K562 (cell line): ENCODE measurements around the gene PAFAH2. TPM values are rescaled to one million over a fixed set of nuclear protein-coding genes. Genes with fewer than 3 reads are reported as not detected.

Experiments
- MECOM ChIP-seq: fragments of 250-450 bp; sonication (Bioruptor Pico); IDR thresholded peaks from 2 replicates; pipeline ENCODE4 v1.8.0; 2022; ENCODE audit warnings: inconsistent platforms
- MTA1 ChIP-seq: fragments of 450-650 bp; IDR thresholded peaks from 2 replicates; pipeline ENCODE4 v1.6.1; 2017; ENCODE audit warnings: borderline replicate concordance
- SP1 ChIP-seq: sonication (generic); formaldehyde crosslinking; IDR thresholded peaks from 2 replicates; pipeline ENCODE4 v1.8.1; 2022; ENCODE audit warnings: mild to moderate bottlenecking, missing genetic modification reagents
- polyA plus RNA-seq, 8 experiments: library from polyadenylated mRNA; depleted of rRNA in 4 of 8; stranded (reverse) in 5 of 8; unstranded in 3 of 8; fragments of >200 nt; fragmentation: Nextera tagmentation in 2 of 8; fragmentation: Illumina TruSeq in 1 of 8; extraction: Ambion mirVana in 2 of 8; extraction: Trizol in 1 of 8; gene quantifications; 2 replicates each; pipeline versions ENCODE4 v1.2.1 to v1.2.3, GENCODE V29; 2011 to 2014; ENCODE audit warnings: inconsistent platforms in 1 of 8, missing spikeins in 1 of 8
- total RNA-seq, 7 experiments: library from RNA; depleted of rRNA in 6 of 7; stranded (reverse); fragments of >200 nt in 6 of 7; fragmentation: Illumina TruSeq in 2 of 7; extraction: Trizol in 2 of 7; gene quantifications; 2 replicates each; pipeline versions ENCODE4 v1.2.1 to v1.2.3, GENCODE V29; 2011 to 2021; ENCODE audit warnings: low replicate concordance in 1 of 7
- TF ChIP-seq, protein P1 (sequence below): fragments of 450-650 bp; IDR thresholded peaks from 2 replicates; pipeline ENCODE4 v1.6.1; 2016; ENCODE audit warnings: mild to moderate bottlenecking, moderate library complexity
- TF ChIP-seq, protein P2 (sequence below): sonication (generic); formaldehyde crosslinking; IDR thresholded peaks from 2 replicates; pipeline ENCODE4 v1.8.1; 2023; ENCODE audit warnings: missing genetic modification reagents, mild to moderate bottlenecking, borderline replicate concordance
- TF ChIP-seq, protein P3 (sequence below): IDR thresholded peaks from 2 replicates; pipeline ENCODE4 v1.6.1; 2014; ENCODE audit warnings: antibody characterized with exemption
- TF ChIP-seq, protein P4 (sequence below): sonication (generic); IDR thresholded peaks from 2 replicates; pipeline ENCODE4 v1.6.1; 2016

PAFAH2 gene
- total and polyA plus RNA-seq, 9 of the 15 experiments (the other 6 are each of a cell fraction or from before 2014, with no cell fraction given) = 4.2 to 10.9 (median 6.8) TPM

DNA sequence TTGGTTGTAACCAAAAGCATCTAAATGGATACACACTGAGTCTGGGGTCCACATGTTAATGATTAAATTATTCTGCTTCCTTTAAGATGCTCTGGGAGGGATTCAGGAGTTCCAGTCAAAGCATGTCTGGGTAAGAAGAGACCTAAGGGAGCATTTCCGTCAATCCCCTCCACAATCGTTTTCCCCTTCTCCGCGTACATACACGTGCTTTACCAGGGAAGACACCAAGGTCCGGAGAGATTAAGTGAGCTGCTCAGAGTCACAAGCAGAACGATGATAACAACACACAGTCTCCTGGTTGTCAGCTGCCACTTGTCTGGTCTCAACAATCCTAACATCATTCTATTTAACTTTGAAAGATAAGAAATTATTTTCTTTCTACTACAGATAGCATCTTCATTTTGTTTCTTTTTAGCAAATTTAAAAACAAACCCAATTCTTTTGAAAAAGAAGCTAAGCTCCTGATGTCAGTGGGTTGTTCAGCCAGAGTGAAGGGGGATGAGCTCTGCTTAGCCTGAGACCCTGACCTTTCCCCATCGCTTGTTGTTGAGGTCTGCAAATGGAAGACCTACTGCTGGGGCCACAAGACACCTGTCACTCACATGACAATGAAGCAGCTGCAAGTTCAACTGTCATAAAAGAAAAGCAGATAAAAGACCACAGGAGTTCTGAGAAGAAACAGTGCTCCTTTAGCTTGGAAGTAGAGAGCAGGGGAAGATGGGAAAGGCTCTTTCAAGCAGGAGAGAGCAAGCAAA, 4.5 kb downstream of the PAFAH2 start (continued):
- TF ChIP-seq, protein P1, sequence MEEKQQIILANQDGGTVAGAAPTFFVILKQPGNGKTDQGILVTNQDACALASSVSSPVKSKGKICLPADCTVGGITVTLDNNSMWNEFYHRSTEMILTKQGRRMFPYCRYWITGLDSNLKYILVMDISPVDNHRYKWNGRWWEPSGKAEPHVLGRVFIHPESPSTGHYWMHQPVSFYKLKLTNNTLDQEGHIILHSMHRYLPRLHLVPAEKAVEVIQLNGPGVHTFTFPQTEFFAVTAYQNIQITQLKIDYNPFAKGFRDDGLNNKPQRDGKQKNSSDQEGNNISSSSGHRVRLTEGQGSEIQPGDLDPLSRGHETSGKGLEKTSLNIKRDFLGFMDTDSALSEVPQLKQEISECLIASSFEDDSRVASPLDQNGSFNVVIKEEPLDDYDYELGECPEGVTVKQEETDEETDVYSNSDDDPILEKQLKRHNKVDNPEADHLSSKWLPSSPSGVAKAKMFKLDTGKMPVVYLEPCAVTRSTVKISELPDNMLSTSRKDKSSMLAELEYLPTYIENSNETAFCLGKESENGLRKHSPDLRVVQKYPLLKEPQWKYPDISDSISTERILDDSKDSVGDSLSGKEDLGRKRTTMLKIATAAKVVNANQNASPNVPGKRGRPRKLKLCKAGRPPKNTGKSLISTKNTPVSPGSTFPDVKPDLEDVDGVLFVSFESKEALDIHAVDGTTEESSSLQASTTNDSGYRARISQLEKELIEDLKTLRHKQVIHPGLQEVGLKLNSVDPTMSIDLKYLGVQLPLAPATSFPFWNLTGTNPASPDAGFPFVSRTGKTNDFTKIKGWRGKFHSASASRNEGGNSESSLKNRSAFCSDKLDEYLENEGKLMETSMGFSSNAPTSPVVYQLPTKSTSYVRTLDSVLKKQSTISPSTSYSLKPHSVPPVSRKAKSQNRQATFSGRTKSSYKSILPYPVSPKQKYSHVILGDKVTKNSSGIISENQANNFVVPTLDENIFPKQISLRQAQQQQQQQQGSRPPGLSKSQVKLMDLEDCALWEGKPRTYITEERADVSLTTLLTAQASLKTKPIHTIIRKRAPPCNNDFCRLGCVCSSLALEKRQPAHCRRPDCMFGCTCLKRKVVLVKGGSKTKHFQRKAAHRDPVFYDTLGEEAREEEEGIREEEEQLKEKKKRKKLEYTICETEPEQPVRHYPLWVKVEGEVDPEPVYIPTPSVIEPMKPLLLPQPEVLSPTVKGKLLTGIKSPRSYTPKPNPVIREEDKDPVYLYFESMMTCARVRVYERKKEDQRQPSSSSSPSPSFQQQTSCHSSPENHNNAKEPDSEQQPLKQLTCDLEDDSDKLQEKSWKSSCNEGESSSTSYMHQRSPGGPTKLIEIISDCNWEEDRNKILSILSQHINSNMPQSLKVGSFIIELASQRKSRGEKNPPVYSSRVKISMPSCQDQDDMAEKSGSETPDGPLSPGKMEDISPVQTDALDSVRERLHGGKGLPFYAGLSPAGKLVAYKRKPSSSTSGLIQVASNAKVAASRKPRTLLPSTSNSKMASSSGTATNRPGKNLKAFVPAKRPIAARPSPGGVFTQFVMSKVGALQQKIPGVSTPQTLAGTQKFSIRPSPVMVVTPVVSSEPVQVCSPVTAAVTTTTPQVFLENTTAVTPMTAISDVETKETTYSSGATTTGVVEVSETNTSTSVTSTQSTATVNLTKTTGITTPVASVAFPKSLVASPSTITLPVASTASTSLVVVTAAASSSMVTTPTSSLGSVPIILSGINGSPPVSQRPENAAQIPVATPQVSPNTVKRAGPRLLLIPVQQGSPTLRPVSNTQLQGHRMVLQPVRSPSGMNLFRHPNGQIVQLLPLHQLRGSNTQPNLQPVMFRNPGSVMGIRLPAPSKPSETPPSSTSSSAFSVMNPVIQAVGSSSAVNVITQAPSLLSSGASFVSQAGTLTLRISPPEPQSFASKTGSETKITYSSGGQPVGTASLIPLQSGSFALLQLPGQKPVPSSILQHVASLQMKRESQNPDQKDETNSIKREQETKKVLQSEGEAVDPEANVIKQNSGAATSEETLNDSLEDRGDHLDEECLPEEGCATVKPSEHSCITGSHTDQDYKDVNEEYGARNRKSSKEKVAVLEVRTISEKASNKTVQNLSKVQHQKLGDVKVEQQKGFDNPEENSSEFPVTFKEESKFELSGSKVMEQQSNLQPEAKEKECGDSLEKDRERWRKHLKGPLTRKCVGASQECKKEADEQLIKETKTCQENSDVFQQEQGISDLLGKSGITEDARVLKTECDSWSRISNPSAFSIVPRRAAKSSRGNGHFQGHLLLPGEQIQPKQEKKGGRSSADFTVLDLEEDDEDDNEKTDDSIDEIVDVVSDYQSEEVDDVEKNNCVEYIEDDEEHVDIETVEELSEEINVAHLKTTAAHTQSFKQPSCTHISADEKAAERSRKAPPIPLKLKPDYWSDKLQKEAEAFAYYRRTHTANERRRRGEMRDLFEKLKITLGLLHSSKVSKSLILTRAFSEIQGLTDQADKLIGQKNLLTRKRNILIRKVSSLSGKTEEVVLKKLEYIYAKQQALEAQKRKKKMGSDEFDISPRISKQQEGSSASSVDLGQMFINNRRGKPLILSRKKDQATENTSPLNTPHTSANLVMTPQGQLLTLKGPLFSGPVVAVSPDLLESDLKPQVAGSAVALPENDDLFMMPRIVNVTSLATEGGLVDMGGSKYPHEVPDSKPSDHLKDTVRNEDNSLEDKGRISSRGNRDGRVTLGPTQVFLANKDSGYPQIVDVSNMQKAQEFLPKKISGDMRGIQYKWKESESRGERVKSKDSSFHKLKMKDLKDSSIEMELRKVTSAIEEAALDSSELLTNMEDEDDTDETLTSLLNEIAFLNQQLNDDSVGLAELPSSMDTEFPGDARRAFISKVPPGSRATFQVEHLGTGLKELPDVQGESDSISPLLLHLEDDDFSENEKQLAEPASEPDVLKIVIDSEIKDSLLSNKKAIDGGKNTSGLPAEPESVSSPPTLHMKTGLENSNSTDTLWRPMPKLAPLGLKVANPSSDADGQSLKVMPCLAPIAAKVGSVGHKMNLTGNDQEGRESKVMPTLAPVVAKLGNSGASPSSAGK = peak; percentile 82
- TF ChIP-seq MECOM (CRISPR knock-in tag) (peak; percentile 79; the same call in 1 of the 2 replicates), SP1 (peak; percentile 48; the same call in 1 of the 2 replicates), MTA1 (peak; percentile 66; the same call in 1 of the 2 replicates)
- TF ChIP-seq, protein P2, sequence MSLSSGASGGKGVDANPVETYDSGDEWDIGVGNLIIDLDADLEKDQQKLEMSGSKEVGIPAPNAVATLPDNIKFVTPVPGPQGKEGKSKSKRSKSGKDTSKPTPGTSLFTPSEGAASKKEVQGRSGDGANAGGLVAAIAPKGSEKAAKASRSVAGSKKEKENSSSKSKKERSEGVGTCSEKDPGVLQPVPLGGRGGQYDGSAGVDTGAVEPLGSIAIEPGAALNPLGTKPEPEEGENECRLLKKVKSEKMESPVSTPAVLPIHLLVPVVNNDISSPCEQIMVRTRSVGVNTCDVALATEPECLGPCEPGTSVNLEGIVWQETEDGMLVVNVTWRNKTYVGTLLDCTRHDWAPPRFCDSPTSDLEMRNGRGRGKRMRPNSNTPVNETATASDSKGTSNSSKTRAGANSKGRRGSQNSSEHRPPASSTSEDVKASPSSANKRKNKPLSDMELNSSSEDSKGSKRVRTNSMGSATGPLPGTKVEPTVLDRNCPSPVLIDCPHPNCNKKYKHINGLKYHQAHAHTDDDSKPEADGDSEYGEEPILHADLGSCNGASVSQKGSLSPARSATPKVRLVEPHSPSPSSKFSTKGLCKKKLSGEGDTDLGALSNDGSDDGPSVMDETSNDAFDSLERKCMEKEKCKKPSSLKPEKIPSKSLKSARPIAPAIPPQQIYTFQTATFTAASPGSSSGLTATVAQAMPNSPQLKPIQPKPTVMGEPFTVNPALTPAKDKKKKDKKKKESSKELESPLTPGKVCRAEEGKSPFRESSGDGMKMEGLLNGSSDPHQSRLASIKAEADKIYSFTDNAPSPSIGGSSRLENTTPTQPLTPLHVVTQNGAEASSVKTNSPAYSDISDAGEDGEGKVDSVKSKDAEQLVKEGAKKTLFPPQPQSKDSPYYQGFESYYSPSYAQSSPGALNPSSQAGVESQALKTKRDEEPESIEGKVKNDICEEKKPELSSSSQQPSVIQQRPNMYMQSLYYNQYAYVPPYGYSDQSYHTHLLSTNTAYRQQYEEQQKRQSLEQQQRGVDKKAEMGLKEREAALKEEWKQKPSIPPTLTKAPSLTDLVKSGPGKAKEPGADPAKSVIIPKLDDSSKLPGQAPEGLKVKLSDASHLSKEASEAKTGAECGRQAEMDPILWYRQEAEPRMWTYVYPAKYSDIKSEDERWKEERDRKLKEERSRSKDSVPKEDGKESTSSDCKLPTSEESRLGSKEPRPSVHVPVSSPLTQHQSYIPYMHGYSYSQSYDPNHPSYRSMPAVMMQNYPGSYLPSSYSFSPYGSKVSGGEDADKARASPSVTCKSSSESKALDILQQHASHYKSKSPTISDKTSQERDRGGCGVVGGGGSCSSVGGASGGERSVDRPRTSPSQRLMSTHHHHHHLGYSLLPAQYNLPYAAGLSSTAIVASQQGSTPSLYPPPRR = 0 out of 2 replicates have a peak, but pooled peaks have one; percentile 35
- TF ChIP-seq, protein P3, sequence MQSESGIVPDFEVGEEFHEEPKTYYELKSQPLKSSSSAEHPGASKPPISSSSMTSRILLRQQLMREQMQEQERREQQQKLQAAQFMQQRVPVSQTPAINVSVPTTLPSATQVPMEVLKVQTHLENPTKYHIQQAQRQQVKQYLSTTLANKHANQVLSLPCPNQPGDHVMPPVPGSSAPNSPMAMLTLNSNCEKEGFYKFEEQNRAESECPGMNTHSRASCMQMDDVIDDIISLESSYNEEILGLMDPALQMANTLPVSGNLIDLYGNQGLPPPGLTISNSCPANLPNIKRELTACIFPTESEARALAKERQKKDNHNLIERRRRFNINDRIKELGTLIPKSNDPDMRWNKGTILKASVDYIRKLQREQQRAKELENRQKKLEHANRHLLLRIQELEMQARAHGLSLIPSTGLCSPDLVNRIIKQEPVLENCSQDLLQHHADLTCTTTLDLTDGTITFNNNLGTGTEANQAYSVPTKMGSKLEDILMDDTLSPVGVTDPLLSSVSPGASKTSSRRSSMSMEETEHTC = peak; percentile 35; the same call in 1 of the 2 replicates
- TF ChIP-seq, protein P4, sequence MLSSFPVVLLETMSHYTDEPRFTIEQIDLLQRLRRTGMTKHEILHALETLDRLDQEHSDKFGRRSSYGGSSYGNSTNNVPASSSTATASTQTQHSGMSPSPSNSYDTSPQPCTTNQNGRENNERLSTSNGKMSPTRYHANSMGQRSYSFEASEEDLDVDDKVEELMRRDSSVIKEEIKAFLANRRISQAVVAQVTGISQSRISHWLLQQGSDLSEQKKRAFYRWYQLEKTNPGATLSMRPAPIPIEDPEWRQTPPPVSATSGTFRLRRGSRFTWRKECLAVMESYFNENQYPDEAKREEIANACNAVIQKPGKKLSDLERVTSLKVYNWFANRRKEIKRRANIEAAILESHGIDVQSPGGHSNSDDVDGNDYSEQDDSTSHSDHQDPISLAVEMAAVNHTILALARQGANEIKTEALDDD = peak; percentile 81
